DMS 273 (cell line): Measurements from ENCODE around the gene CCDC191.

Experiments used
- DNase-seq: peaks from one replicate; lab custom pipeline; 2025; ENCODE audit not compliant: unreplicated experiment; lab: John Stamatoyannopoulos, UW

The CCDC191 gene

GRCh38 chr3:114056130-114057010 is at the start of gene CCDC191, which contains the start of gene QTRT2:
CCDC191 (minus strand) TSS chr3:114056526; CDS start chr3:114056466, 60 bp downstream.
QTRT2 (plus strand) TSS chr3:114056737; CDS start chr3:114065258, 8,521 bp downstream.
- peak; percentile 100 for DNase-seq

- no peak for DNase-seq
Measured at GRCh38 chr3:114104414-114104813, 48.1 kb upstream of the CCDC191 start.

- DNase-seq: no peak
Measured at GRCh38 chr3:114103858-114104257, 47.5 kb upstream of the CCDC191 start.

- DNase-seq: no peak
Measured at GRCh38 chr3:114103181-114103580, 46.9 kb upstream of the CCDC191 start.

GRCh38 chr3:114101101-114101500 is 44.8 kb upstream of the CCDC191 start:
- DNase-seq: no peak

GRCh38 chr3:114095796-114096195 is 39.5 kb upstream of the CCDC191 start:
- DNase-seq: no peak

- DNase-seq: peak; percentile 67
Measured at GRCh38 chr3:114093596-114093995, 37.3 kb upstream of the CCDC191 start.

- DNase-seq: no peak
Measured at GRCh38 chr3:114093016-114093380, 36.7 kb upstream of the CCDC191 start.

GRCh38 chr3:114092151-114093015 is 36.1 kb upstream of the CCDC191 start:
- DNase-seq: no peak

GRCh38 chr3:114089675-114090074 is 33.3 kb upstream of the CCDC191 start:
- DNase-seq: no peak

GRCh38 chr3:114086356-114086755 is 30.0 kb upstream of the CCDC191 start:
- no peak for DNase-seq

GRCh38 chr3:114083112-114083511 is 26.8 kb upstream of the CCDC191 start:
- DNase-seq: no peak

GRCh38 chr3:114081037-114081436 is 24.7 kb upstream of the CCDC191 start:
- DNase-seq: no peak

- DNase-seq: no peak
Measured at GRCh38 chr3:114080201-114080600, 23.9 kb upstream of the CCDC191 start.

GRCh38 chr3:114079761-114080160 is 23.4 kb upstream of the CCDC191 start:
- no peak for DNase-seq

- DNase-seq: no peak
Measured at GRCh38 chr3:114078126-114078525, 21.8 kb upstream of the CCDC191 start.

GRCh38 chr3:114076711-114077110 is 20.4 kb upstream of the CCDC191 start:
- DNase-seq: no peak

- no peak for DNase-seq
Measured at GRCh38 chr3:114071786-114072185, 15.5 kb upstream of the CCDC191 start.

- no peak for DNase-seq
Measured at GRCh38 chr3:114068336-114068735, 12.0 kb upstream of the CCDC191 start.

GRCh38 chr3:114067804-114068203 is 11.5 kb upstream of the CCDC191 start:
- DNase-seq: no peak

- peak; percentile 20 for DNase-seq
Measured at GRCh38 chr3:114060906-114061655, 4.8 kb upstream of the CCDC191 start.
